H1 (cell line): ENCODE results near the gene C21orf91. TPM values are rescaled to one million over a fixed set of nuclear protein-coding genes. Genes with fewer than 3 reads are reported as not detected.

ENCODE experiments used
- CTCF ChIA-PET: fragments of 300-600 bp; sonication (Branson Sonifier 250); formaldehyde crosslinking; loops from one replicate; lab custom pipeline; 2021; ENCODE audit not compliant: partially characterized antibody; lab: Charles Lee
- POLR2A ChIA-PET: fragments of 300-600 bp; sonication (Branson Sonifier 250); formaldehyde crosslinking; loops from one replicate; lab custom pipeline; 2021; ENCODE audit warnings: inconsistent platforms; ENCODE audit not compliant: partially characterized antibody; lab: Charles Lee
- DNase-seq, 2 experiments: peaks; one replicate each; pipeline versions ENCODE4 v3.0.0 to v3.0.0-alpha.2; 2010 to 2022; ENCODE audit warnings: low spot score in 2 of 2, low read depth in 1 of 2, mixed read lengths in 1 of 2
- FAIRE-seq: peaks from 2 replicates; lab custom pipeline; 2011; peaks lifted over from hg19 to GRCh38; lab: Jason Lieb, UNC
- H2AFZ ChIP-seq: 2 replicates; pipeline ENCODE4 v1.8.1; 2012; ENCODE audit warnings: low read length, inconsistent platforms
- H2AK5ac ChIP-seq: 2 replicates; pipeline ENCODE4 v1.6.1; 2013; ENCODE audit warnings: low read depth, low read length
- H2BK120ac ChIP-seq: replicated peaks from 2 replicates; pipeline ENCODE3; 2013; ENCODE audit warnings: low read depth, low read length, inconsistent platforms
- H2BK12ac ChIP-seq: 2 replicates; pipeline ENCODE4 v1.6.1; 2013; ENCODE audit warnings: low read depth, low read length
- H2BK15ac ChIP-seq: 2 replicates; pipeline ENCODE4 v1.6.1; 2013; ENCODE audit warnings: low read length
- H2BK20ac ChIP-seq: 2 replicates; pipeline ENCODE4 v1.6.1; 2013; ENCODE audit warnings: low read length
- H2BK5ac ChIP-seq: 2 replicates; pipeline ENCODE4 v1.6.1; 2013; ENCODE audit warnings: low read depth, low read length
- H3K14ac ChIP-seq: 2 replicates; pipeline ENCODE4 v1.6.1; 2013; ENCODE audit warnings: inconsistent platforms; ENCODE audit not compliant: insufficient read length
- H3K18ac ChIP-seq: 2 replicates; pipeline ENCODE4 v1.6.1; 2013; ENCODE audit warnings: low read length; ENCODE audit errors: extremely low read depth
- H3K23ac ChIP-seq: 2 replicates; pipeline ENCODE4 v1.6.1; 2013; ENCODE audit warnings: inconsistent platforms; ENCODE audit not compliant: insufficient read length
- H3K23me2 ChIP-seq: 2 replicates; pipeline ENCODE4 v1.6.1; 2013; ENCODE audit warnings: low read depth, low read length
- H3K27ac ChIP-seq: 2 replicates; pipeline ENCODE4 v1.6.1; 2011; ENCODE audit warnings: low read depth, low read length, inconsistent platforms
- H3K27me3 ChIP-seq, 4 experiments: replicated peaks in 1 of 4; 1 replicate in 1 of 4; 2 replicates in 3 of 4; pipeline versions ENCODE4 v1.6.1 to v1.8.1; 2011 to 2013; ENCODE audit warnings: low read length in 3 of 4, mild to moderate bottlenecking in 3 of 4, inconsistent platforms in 2 of 4, mixed read lengths in 2 of 4, moderate library complexity in 1 of 4; ENCODE audit not compliant: control insufficient read depth in 3 of 4, insufficient read depth in 3 of 4; ENCODE audit errors: extremely low read depth in 1 of 4
- H3K36me3 ChIP-seq, 4 experiments: 2 replicates each; pipeline versions ENCODE4 v1.6.1 to v1.8.1; 2011 to 2013; ENCODE audit warnings: mild to moderate bottlenecking in 4 of 4, low read length in 3 of 4, moderate library complexity in 2 of 4, control low read depth in 1 of 4, inconsistent platforms in 1 of 4; ENCODE audit not compliant: insufficient read depth in 4 of 4, control insufficient read depth in 2 of 4
- H3K4ac ChIP-seq: replicated peaks from 2 replicates; pipeline ENCODE3; 2013; ENCODE audit warnings: low read length, low read depth, mixed read lengths, inconsistent platforms; ENCODE audit not compliant: insufficient read length
- H3K4me1 ChIP-seq, 4 experiments: replicated peaks in 1 of 4; 1 replicate in 1 of 4; 2 replicates in 3 of 4; pipeline versions ENCODE4 v1.6.1 to v1.8.1; 2011 to 2013; ENCODE audit warnings: low read length in 3 of 4, inconsistent platforms in 2 of 4, mixed read lengths in 1 of 4; ENCODE audit not compliant: insufficient read depth in 4 of 4, control insufficient read depth in 3 of 4
- H3K4me2 ChIP-seq, 2 experiments: 2 replicates each; pipeline versions ENCODE4 v1.6.1 to v1.8.1; 2011 to 2013; ENCODE audit warnings: low read depth in 2 of 2, low read length in 2 of 2, control low read depth in 1 of 2, inconsistent platforms in 1 of 2, mild to moderate bottlenecking in 1 of 2; ENCODE audit not compliant: insufficient read depth in 1 of 2
- H3K4me3 ChIP-seq, 4 experiments: fragments of 200-600, 300-600 bp in 1 of 4; sonication (generic), shearing (Covaris generic), sonication (Bioruptor Twin) in 1 of 4; 2 replicates each; pipeline versions ENCODE4 v1.5.1 to v1.8.1; 2011 to 2016; ENCODE audit warnings: low read length in 4 of 4, low read depth in 3 of 4, control low read depth in 2 of 4, inconsistent platforms in 2 of 4, mild to moderate bottlenecking in 2 of 4, mixed read lengths in 1 of 4, moderate library complexity in 1 of 4; ENCODE audit not compliant: insufficient read depth in 2 of 4; ENCODE audit errors: extremely low read depth in 1 of 4
- H3K56ac ChIP-seq: replicated peaks from 2 replicates; pipeline ENCODE3; 2013; ENCODE audit warnings: low read depth, mild to moderate bottlenecking, mixed read lengths, low read length, inconsistent platforms; ENCODE audit not compliant: insufficient read length
- H3K79me1 ChIP-seq: 2 replicates; pipeline ENCODE4 v1.6.1; 2013; ENCODE audit warnings: low read depth, low read length, control low read depth
- H3K79me2 ChIP-seq, 2 experiments: 2 replicates each; pipeline versions ENCODE4 v1.6.1 to v1.8.1; 2012 to 2013; ENCODE audit warnings: low read length in 2 of 2, mild to moderate bottlenecking in 2 of 2, inconsistent platforms in 1 of 2; ENCODE audit not compliant: insufficient read depth in 2 of 2, control insufficient read depth in 1 of 2
- H3K9ac ChIP-seq, 4 experiments: replicated peaks in 1 of 4; 1 replicate in 1 of 4; 2 replicates in 3 of 4; pipeline versions ENCODE4 v1.6.1 to v1.8.1; 2011 to 2013; ENCODE audit warnings: low read depth in 3 of 4, low read length in 3 of 4, control low read depth in 2 of 4, mild to moderate bottlenecking in 2 of 4, moderate library complexity in 2 of 4, inconsistent platforms in 1 of 4; ENCODE audit errors: extremely low read depth in 1 of 4
- H3K9me3 ChIP-seq, 2 experiments: 2 replicates each; pipeline versions ENCODE4 v1.6.1 to v1.8.1; 2012 to 2013; ENCODE audit warnings: mild to moderate bottlenecking in 2 of 2, moderate library complexity in 2 of 2, control low read depth in 1 of 2, inconsistent platforms in 1 of 2, low read depth in 1 of 2, low read length in 1 of 2, mixed read lengths in 1 of 2; ENCODE audit not compliant: insufficient read depth in 2 of 2
- H4K20me1 ChIP-seq, 2 experiments: replicated peaks in 1 of 2; 2 replicates each; pipeline versions ENCODE3 to v1.8.1; 2011 to 2013; ENCODE audit warnings: inconsistent platforms in 2 of 2, low read length in 2 of 2, mild to moderate bottlenecking in 1 of 2; ENCODE audit not compliant: insufficient read depth in 2 of 2, control insufficient read depth in 1 of 2
- H4K5ac ChIP-seq: 2 replicates; pipeline ENCODE4 v1.6.1; 2013; ENCODE audit warnings: low read length, low read depth, mixed read lengths, inconsistent platforms; ENCODE audit not compliant: insufficient read length
- H4K8ac ChIP-seq: 2 replicates; pipeline ENCODE4 v1.8.0; 2013; ENCODE audit warnings: mild to moderate bottlenecking, moderate library complexity, low read length, inconsistent platforms; ENCODE audit not compliant: insufficient read depth; ENCODE audit errors: extremely low read depth
- H4K91ac ChIP-seq: replicated peaks from 2 replicates; pipeline ENCODE3; 2013; ENCODE audit warnings: low read length, mixed read lengths, inconsistent platforms; ENCODE audit not compliant: insufficient read length
- CREB1 ChIP-seq: IDR thresholded peaks from 2 replicates; pipeline ENCODE4 v1.6.1; 2012; ENCODE audit warnings: inconsistent platforms
- MAFK ChIP-seq: IDR thresholded peaks from 2 replicates; pipeline ENCODE4 v1.6.1; 2012; ENCODE audit warnings: low read depth, mild to moderate bottlenecking, improper control_type of control experiment, low read length
- RXRA ChIP-seq: IDR thresholded peaks from 2 replicates; pipeline ENCODE4 v1.6.1; 2011; ENCODE audit warnings: low read depth, mild to moderate bottlenecking, low read length, moderate library complexity; ENCODE audit not compliant: insufficient read depth
- TEAD4 ChIP-seq: IDR thresholded peaks from 2 replicates; pipeline ENCODE4 v1.6.1; 2012; ENCODE audit warnings: low read depth, low read length, inconsistent platforms, mixed read lengths
- WGBS, 2 experiments: shearing (Covaris generic) in 1 of 2; methylation state at CpG; one replicate each; pipeline versions ENCODE4 v1.1.6 to v1.1.7; 2013 to 2015; ENCODE audit warnings: low lambda C conversion rate in 2 of 2, mixed read lengths in 2 of 2, inconsistent platforms in 1 of 2, low coverage in 1 of 2, missing lambda C conversion rate in 1 of 2; ENCODE audit not compliant: insufficient replicate concordance in 2 of 2, insufficient coverage in 1 of 2, insufficient read length in 1 of 2; ENCODE audit errors: extremely low coverage in 1 of 2, missing lambda C conversion rate in 1 of 2; 5-methylcytosine and 5-hydroxymethylcytosine counted together
- polyA plus RNA-seq, 7 experiments: library from polyadenylated mRNA; depleted of rRNA in 3 of 7; stranded (reverse) in 5 of 7; unstranded in 2 of 7; fragments of >200 nt in 5 of 7; fragments of 200-250 nt in 2 of 7; gene quantifications; 1 replicate in 5 of 7; 2 replicates in 1 of 7; 4 replicates in 1 of 7; pipeline versions ENCODE4 v1.2.1 to v1.2.3, GENCODE V29; 2011 to 2013; ENCODE audit warnings: missing spikeins in 2 of 7, mixed read lengths in 2 of 7
- total RNA-seq: library from RNA; stranded (reverse); fragmentation: NEBNext Ultra II Directional; extraction: Animal tissue kit (Norgen Biotek cat#: 25700); gene quantifications from 2 replicates; pipeline ENCODE4 v1.2.1, GENCODE V29; 2021

C21orf91 gene
- total and polyA plus RNA-seq, 2 of the 8 experiments (the other 6 are each of a cell fraction or from before 2014, with no cell fraction given), result 4.9 to 33.6 TPM

DNA sequence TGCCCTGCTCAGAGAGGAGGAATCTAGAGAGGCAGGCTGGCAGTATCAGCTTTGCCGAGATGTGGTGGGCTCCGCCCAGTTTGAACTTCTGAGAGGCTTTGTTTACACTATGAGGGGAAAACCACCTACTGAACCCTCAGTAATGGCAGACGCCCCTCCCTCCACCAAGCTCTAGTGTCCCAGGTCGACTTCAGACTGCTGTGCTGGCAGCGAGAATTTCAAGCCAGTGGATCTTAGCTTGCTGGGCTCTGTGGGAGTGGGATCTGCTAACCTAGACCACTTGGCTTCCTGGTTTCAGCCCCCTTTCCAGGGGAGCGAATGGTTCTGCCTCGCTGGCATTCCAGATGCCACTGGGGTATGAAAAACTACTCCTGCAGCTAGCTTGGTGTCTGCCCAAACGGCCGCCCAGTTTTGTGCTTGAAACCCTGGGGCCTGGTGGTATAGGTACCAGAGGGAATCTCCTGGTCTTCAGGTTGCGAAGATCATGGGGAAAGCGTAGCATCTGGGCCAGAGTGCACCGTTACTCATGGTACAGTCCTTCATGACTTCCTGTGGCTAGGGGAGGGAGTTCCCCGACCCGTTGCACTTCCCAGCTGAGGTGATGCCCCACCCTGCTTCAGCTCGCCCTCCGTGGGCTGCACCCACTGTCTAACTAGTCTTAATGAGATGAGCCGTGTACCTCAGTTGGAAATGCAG is 43.6 kb downstream of the C21orf91 start:
- DNase-seq, result no peak
- no peak overlapping the region for H3K56ac ChIP-seq
- no peak overlapping the region for H3K27ac ChIP-seq
- H3K9me3 ChIP-seq, result no peaks in the 10 kb centered on the region
- no peak overlapping the region for H4K5ac ChIP-seq
- no peak overlapping the region for H2BK20ac ChIP-seq
- H2AK5ac ChIP-seq, result no peak overlapping the region
- no peak overlapping the region for H2BK120ac ChIP-seq
- no peak overlapping the region for H4K91ac ChIP-seq
- CTCF ChIA-PET, result interaction anchor here (0.6 to 1.3 kb wide), 5 partner anchors 8 to 487 kb away, joined by 3 to 4 read pairs (median 3); no protein-coding TSS in a partner anchor
- H2BK5ac ChIP-seq, result no peak overlapping the region
- no peak overlapping the region for H3K9ac ChIP-seq
- H3K4ac ChIP-seq, result no peak overlapping the region
- POLR2A ChIA-PET, result no interaction called here
- no peak overlapping the region for H3K14ac ChIP-seq
- H2BK12ac ChIP-seq, result no peak overlapping the region
- no peaks in the 10 kb centered on the region for H3K23me2 ChIP-seq
- no peak overlapping the region for H3K23ac ChIP-seq
- H4K20me1 ChIP-seq, result no peaks in the 10 kb centered on the region
- 94% methylated on average over 17 of the region's 17 CpGs; no CpG with 5 or more reads in 1 of the 2 experiments for WGBS, 2 experiments
- no peaks in the 10 kb centered on the region for H3K79me1 ChIP-seq
- H2BK15ac ChIP-seq, result no peak overlapping the region
- FAIRE-seq, result no peak
- peaks cover 0 to 2% (median 0%) of the 10 kb centered on the region in 4 experiments; a peak in 1 of 7 replicates for H3K4me1 ChIP-seq
- H3K4me2 ChIP-seq, result no peak overlapping the region
- no peak overlapping the region for H3K18ac ChIP-seq
- no peaks in the 10 kb centered on the region for H3K79me2 ChIP-seq
- H2AFZ ChIP-seq, result no peak overlapping the region
- H3K27me3 ChIP-seq, result no peaks in the 10 kb centered on the region
- no peaks in the 10 kb centered on the region for H3K36me3 ChIP-seq
- H4K8ac ChIP-seq, result no peak overlapping the region
- TF ChIP-seq TEAD4, result no peak
- no peak for TF ChIP-seq MAFK
- no peak for TF ChIP-seq CREB1
- TF ChIP-seq RXRA, result no peak
- H3K4me3 ChIP-seq, result no peak overlapping the region
